Liver (tissue), 3 donors: ENCODE measurements around the gene RGS7.

ENCODE experiments used
- FOXA1 ChIP-seq: IDR thresholded peaks from 2 replicates; pipeline ENCODE4 v1.6.1; 2016; ENCODE audit warnings: antibody characterized with exemption
- GABPA ChIP-seq, 2 donors: IDR thresholded peaks in 1 of 2; conservative IDR thresholded peaks in 1 of 2; 2 replicates each; pipeline ENCODE4 v1.6.1; 2016; ENCODE audit warnings: antibody characterized with exemption in 2 of 2, mild to moderate bottlenecking in 1 of 2, moderate library complexity in 1 of 2
- TF ChIP-seq, protein P1 (sequence below): fragments of 150-350 bp; IDR thresholded peaks from 2 replicates; pipeline ENCODE4 v1.5.1; 2017; ENCODE audit warnings: improper control_type of control experiment, low read depth, low read length; ENCODE audit not compliant: missing input control
- TF ChIP-seq, protein P2 (sequence below): IDR thresholded peaks from 2 replicates; pipeline ENCODE4 v1.6.1; 2016; ENCODE audit warnings: antibody characterized with exemption
- TF ChIP-seq, protein P3 (sequence below): IDR thresholded peaks from 2 replicates; pipeline ENCODE4 v1.6.1; 2016; ENCODE audit warnings: antibody characterized with exemption, mild to moderate bottlenecking
- donor health status: healthy.
- donor health status: healthy.

- no peak for TF ChIP-seq GABPA (IDR thresholded peaks at IDR 0.05 in 1 of 2, conservative IDR thresholded peaks at IDR 0.05 in 1 of 2)
- TF ChIP-seq, protein P1, sequence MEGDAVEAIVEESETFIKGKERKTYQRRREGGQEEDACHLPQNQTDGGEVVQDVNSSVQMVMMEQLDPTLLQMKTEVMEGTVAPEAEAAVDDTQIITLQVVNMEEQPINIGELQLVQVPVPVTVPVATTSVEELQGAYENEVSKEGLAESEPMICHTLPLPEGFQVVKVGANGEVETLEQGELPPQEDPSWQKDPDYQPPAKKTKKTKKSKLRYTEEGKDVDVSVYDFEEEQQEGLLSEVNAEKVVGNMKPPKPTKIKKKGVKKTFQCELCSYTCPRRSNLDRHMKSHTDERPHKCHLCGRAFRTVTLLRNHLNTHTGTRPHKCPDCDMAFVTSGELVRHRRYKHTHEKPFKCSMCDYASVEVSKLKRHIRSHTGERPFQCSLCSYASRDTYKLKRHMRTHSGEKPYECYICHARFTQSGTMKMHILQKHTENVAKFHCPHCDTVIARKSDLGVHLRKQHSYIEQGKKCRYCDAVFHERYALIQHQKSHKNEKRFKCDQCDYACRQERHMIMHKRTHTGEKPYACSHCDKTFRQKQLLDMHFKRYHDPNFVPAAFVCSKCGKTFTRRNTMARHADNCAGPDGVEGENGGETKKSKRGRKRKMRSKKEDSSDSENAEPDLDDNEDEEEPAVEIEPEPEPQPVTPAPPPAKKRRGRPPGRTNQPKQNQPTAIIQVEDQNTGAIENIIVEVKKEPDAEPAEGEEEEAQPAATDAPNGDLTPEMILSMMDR: no peak
- TF ChIP-seq FOXA1: no peak
- TF ChIP-seq, protein P2, sequence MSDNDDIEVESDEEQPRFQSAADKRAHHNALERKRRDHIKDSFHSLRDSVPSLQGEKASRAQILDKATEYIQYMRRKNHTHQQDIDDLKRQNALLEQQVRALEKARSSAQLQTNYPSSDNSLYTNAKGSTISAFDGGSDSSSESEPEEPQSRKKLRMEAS: no peak
- TF ChIP-seq, protein P3, sequence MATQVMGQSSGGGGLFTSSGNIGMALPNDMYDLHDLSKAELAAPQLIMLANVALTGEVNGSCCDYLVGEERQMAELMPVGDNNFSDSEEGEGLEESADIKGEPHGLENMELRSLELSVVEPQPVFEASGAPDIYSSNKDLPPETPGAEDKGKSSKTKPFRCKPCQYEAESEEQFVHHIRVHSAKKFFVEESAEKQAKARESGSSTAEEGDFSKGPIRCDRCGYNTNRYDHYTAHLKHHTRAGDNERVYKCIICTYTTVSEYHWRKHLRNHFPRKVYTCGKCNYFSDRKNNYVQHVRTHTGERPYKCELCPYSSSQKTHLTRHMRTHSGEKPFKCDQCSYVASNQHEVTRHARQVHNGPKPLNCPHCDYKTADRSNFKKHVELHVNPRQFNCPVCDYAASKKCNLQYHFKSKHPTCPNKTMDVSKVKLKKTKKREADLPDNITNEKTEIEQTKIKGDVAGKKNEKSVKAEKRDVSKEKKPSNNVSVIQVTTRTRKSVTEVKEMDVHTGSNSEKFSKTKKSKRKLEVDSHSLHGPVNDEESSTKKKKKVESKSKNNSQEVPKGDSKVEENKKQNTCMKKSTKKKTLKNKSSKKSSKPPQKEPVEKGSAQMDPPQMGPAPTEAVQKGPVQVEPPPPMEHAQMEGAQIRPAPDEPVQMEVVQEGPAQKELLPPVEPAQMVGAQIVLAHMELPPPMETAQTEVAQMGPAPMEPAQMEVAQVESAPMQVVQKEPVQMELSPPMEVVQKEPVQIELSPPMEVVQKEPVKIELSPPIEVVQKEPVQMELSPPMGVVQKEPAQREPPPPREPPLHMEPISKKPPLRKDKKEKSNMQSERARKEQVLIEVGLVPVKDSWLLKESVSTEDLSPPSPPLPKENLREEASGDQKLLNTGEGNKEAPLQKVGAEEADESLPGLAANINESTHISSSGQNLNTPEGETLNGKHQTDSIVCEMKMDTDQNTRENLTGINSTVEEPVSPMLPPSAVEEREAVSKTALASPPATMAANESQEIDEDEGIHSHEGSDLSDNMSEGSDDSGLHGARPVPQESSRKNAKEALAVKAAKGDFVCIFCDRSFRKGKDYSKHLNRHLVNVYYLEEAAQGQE: no peak
Measured at GRCh38 chr1:241275981-241276380, 81.0 kb downstream of the RGS7 start.
